Measurements from ENCODE around the gene IDH3B. TPM values are rescaled to one million over a fixed set of nuclear protein-coding genes. Genes with fewer than 3 reads are reported as not detected.

The IDH3B gene
- total RNA-seq: 10 to 100 TPM; 95.6 to 99.1 TPM

- peak within 1 kb of the TSS; percentile 79 for H3K4me3 Mint-ChIP-seq
- H3K36me3 Mint-ChIP-seq: peaks cover 22% of the 10 kb centered on the region
- intact Hi-C loops (cut with micrococcal nuclease): loop anchor here (1.0 to 2.0 kb wide), 3 partner anchors 12 to 321 kb away; partner anchors contain the start of genes NOP56 and SNRPB
- no peaks in the 10 kb centered on the region for H3K9me3 Mint-ChIP-seq
- CTCF ChIA-PET: interaction anchor here (0.6 to 1.3 kb wide), 6 partner anchors 10 to 1047 kb away, joined by 3 to 5 read pairs (median 3); no protein-coding TSS in a partner anchor
- H3K4me1 Mint-ChIP-seq (ENCODE audit: low read depth): peaks cover 20% of the 10 kb centered on the region
- peak; percentile 97 for DNase-seq
- POLR2A ChIA-PET: interaction anchor here (1.0 to 4.4 kb wide), 3 partner anchors 10 to 24 kb away, joined by 3 to 68 read pairs (median 6); partner anchors contain the start of gene NOP56
- H3K27me3 Mint-ChIP-seq: no peaks in the 10 kb centered on the region
- peak within 1 kb of the TSS; percentile 94 for H3K27ac Mint-ChIP-seq
Observed at GRCh38 chr20:2663887-2664719, at the start of gene IDH3B. TSS of gene IDH3B (minus strand) at chr20:2664216. CDS start at chr20:2664188, 28 bp downstream.

- Mint-ChIP-seq H3K4me1 (ENCODE audit: low read depth) (no peaks in the 10 kb centered on the region), H3K9me3 (no peaks in the 10 kb centered on the region), H3K36me3 (no peaks in the 10 kb centered on the region), H3K4me3 (no peak overlapping the region), H3K27me3 (peaks cover 2% of the 10 kb centered on the region), H3K27ac (no peak overlapping the region)
- no peak for DNase-seq
- POLR2A ChIA-PET: interaction anchor here (1.0 kb wide), 1 partner anchor 29 kb away, joined by 3 read pairs; no protein-coding TSS in a partner anchor
- CTCF ChIA-PET: interaction anchor here (0.6 to 4.2 kb wide), 13 partner anchors 9 to 557 kb away, joined by 3 to 39 read pairs (median 4); no protein-coding TSS in a partner anchor
- intact Hi-C loops (cut with micrococcal nuclease): loop anchor here (2.0 kb wide), 2 partner anchors 30 to 40 kb away; no protein-coding TSS in a partner anchor
Observed at GRCh38 chr20:2713285-2713684, 49.3 kb upstream of the IDH3B start.

GRCh38 chr20:2709205-2709981 is 45.4 kb upstream of the IDH3B start:
- POLR2A ChIA-PET: no interaction called here

GRCh38 chr20:2708665-2709064 is 44.6 kb upstream of the IDH3B start:
- peaks cover 8% of the 10 kb centered on the region for H3K27me3 Mint-ChIP-seq
- ChIA-PET CTCF (interaction anchor here (1.2 to 2.0 kb wide), 2 partner anchors 32 to 36 kb away, joined by 3 to 5 read pairs; no protein-coding TSS in a partner anchor), POLR2A (no interaction called here)
- DNase-seq: no peak
- no peak overlapping the region for H3K4me3 Mint-ChIP-seq
- H3K36me3 Mint-ChIP-seq: no peaks in the 10 kb centered on the region
- intact Hi-C loops (cut with micrococcal nuclease): no loop called here
- H3K9me3 Mint-ChIP-seq: no peaks in the 10 kb centered on the region
- H3K4me1 Mint-ChIP-seq (ENCODE audit: low read depth): peaks cover 10% of the 10 kb centered on the region
- H3K27ac Mint-ChIP-seq: no peak overlapping the region

More at GRCh38 chr20:2709205-2709981, 45.4 kb upstream of the IDH3B start:
- CTCF ChIA-PET: interaction anchor here (1.2 to 2.0 kb wide), 3 partner anchors 31 to 291 kb away, joined by 3 to 7 read pairs (median 5); no protein-coding TSS in a partner anchor
- Mint-ChIP-seq H3K4me3 (no peak overlapping the region), H3K9me3 (no peaks in the 10 kb centered on the region), H3K27me3 (peaks cover 8% of the 10 kb centered on the region), H3K36me3 (no peaks in the 10 kb centered on the region), H3K27ac (no peak overlapping the region), H3K4me1 (ENCODE audit: low read depth) (peaks cover 10% of the 10 kb centered on the region)
- no peak for DNase-seq
- intact Hi-C loops (cut with micrococcal nuclease): no loop called here

GRCh38 chr20:2708073-2708415 is 44.0 kb upstream of the IDH3B start:
- Mint-ChIP-seq H3K27me3 (peaks cover 8% of the 10 kb centered on the region), H3K4me1 (ENCODE audit: low read depth) (peaks cover 10% of the 10 kb centered on the region), H3K27ac (no peak overlapping the region), H3K9me3 (no peaks in the 10 kb centered on the region), H3K36me3 (no peaks in the 10 kb centered on the region), H3K4me3 (no peak overlapping the region)
- intact Hi-C loops (cut with micrococcal nuclease): no loop called here
- ChIA-PET POLR2A (no interaction called here), CTCF (no interaction called here)
- no peak for DNase-seq

- intact Hi-C loops (cut with micrococcal nuclease): no loop called here
- no peak for DNase-seq
- CTCF ChIA-PET: interaction anchor here (1.2 to 1.8 kb wide), 3 partner anchors 19 to 45 kb away, joined by 3 to 6 read pairs (median 3); no protein-coding TSS in a partner anchor
- POLR2A ChIA-PET: no interaction called here
- H3K9me3 Mint-ChIP-seq: no peaks in the 10 kb centered on the region
- no peak overlapping the region for H3K4me3 Mint-ChIP-seq
- peaks cover 8% of the 10 kb centered on the region for H3K27me3 Mint-ChIP-seq
- no peak overlapping the region for H3K27ac Mint-ChIP-seq
- peaks cover 10% of the 10 kb centered on the region for H3K4me1 Mint-ChIP-seq (ENCODE audit: low read depth)
- H3K36me3 Mint-ChIP-seq: no peaks in the 10 kb centered on the region
Observed at GRCh38 chr20:2707353-2708072, 43.5 kb upstream of the IDH3B start.

- H3K9me3 Mint-ChIP-seq: no peaks in the 10 kb centered on the region
- peaks cover 10% of the 10 kb centered on the region for H3K4me1 Mint-ChIP-seq (ENCODE audit: low read depth)
- POLR2A ChIA-PET: no interaction called here
- peak; percentile 50 for DNase-seq
- H3K27me3 Mint-ChIP-seq: peaks cover 10% of the 10 kb centered on the region
- no peak overlapping the region for H3K4me3 Mint-ChIP-seq
- H3K36me3 Mint-ChIP-seq: no peaks in the 10 kb centered on the region
- H3K27ac Mint-ChIP-seq: no peak overlapping the region
- intact Hi-C loops (cut with micrococcal nuclease): no loop called here
- CTCF ChIA-PET: interaction anchor here (1.2 to 1.8 kb wide), 3 partner anchors 19 to 46 kb away, joined by 3 to 6 read pairs (median 3); no protein-coding TSS in a partner anchor
Observed at GRCh38 chr20:2706688-2707352, 42.8 kb upstream of the IDH3B start.

GRCh38 chr20:2705931-2706645 is 42.1 kb upstream of the IDH3B start:
- no peak for DNase-seq
- H3K9me3 Mint-ChIP-seq: no peaks in the 10 kb centered on the region
- H3K4me1 Mint-ChIP-seq (ENCODE audit: low read depth): peaks cover 10% of the 10 kb centered on the region
- CTCF ChIA-PET: interaction anchor here (1.2 to 1.8 kb wide), 3 partner anchors 18 to 47 kb away, joined by 3 to 6 read pairs (median 3); no protein-coding TSS in a partner anchor
- intact Hi-C loops (cut with micrococcal nuclease): no loop called here
- no peak overlapping the region for H3K27ac Mint-ChIP-seq
- no peak overlapping the region for H3K4me3 Mint-ChIP-seq
- peaks cover 10% of the 10 kb centered on the region for H3K27me3 Mint-ChIP-seq
- POLR2A ChIA-PET: no interaction called here
- H3K36me3 Mint-ChIP-seq: no peaks in the 10 kb centered on the region

GRCh38 chr20:2703716-2704475 is 39.9 kb upstream of the IDH3B start:
- no peak for DNase-seq
- CTCF ChIA-PET: interaction anchor here (1.0 kb wide), 1 partner anchor 49 kb away, joined by 3 read pairs; no protein-coding TSS in a partner anchor
- Mint-ChIP-seq H3K27ac (no peak overlapping the region), H3K9me3 (no peaks in the 10 kb centered on the region), H3K4me3 (no peak overlapping the region), H3K4me1 (ENCODE audit: low read depth) (peaks cover 10% of the 10 kb centered on the region), H3K36me3 (no peaks in the 10 kb centered on the region), H3K27me3 (peaks cover 8% of the 10 kb centered on the region)
- POLR2A ChIA-PET: no interaction called here
- intact Hi-C loops (cut with micrococcal nuclease): no loop called here

GRCh38 chr20:2701671-2702081 is 37.7 kb upstream of the IDH3B start:
- DNase-seq: no peak
- no peak overlapping the region for H3K4me3 Mint-ChIP-seq
- ChIA-PET CTCF (interaction anchor here (0.9 kb wide), 1 partner anchor 50 kb away, joined by 3 read pairs; no protein-coding TSS in a partner anchor), POLR2A (no interaction called here)
- H3K27me3 Mint-ChIP-seq: peaks cover 13% of the 10 kb centered on the region
- H3K9me3 Mint-ChIP-seq: no peaks in the 10 kb centered on the region
- no peaks in the 10 kb centered on the region for H3K36me3 Mint-ChIP-seq
- intact Hi-C loops (cut with micrococcal nuclease): no loop called here
- no peak overlapping the region for H3K27ac Mint-ChIP-seq
- H3K4me1 Mint-ChIP-seq (ENCODE audit: low read depth): peaks cover 4% of the 10 kb centered on the region

All from activated CD4-positive, alpha-beta memory T cell treated with anti-CD3 and anti-CD28 coated beads for 36 hours (primary cell).